GM18520 (cell line): Measurements from ENCODE around the gene SH3BGRL2.

Source experiments
- ATAC-seq: cut with Tn5 transposase; IDR thresholded peaks from one replicate; pipeline ENCODE4 v1.9.1; 2021; ENCODE audit not compliant: unreplicated experiment

SH3BGRL2 gene

GRCh38 chr6:79694623-79695343, 63.7 kb downstream of the SH3BGRL2 start:
- ATAC-seq, result no peak

GRCh38 chr6:79697430-79697829, 66.3 kb downstream of the SH3BGRL2 start:
- ATAC-seq, result no peak

GRCh38 chr6:79699606-79700005, 68.5 kb downstream of the SH3BGRL2 start:
- ATAC-seq, result no peak

- no peak for ATAC-seq
Observed at GRCh38 chr6:79702691-79703090, 71.6 kb downstream of the SH3BGRL2 start.

GRCh38 chr6:79704200-79704599, 73.1 kb downstream of the SH3BGRL2 start:
- ATAC-seq, result no peak

- ATAC-seq, result no peak
Observed at GRCh38 chr6:79705456-79705995, 74.4 kb downstream of the SH3BGRL2 start.

- ATAC-seq, result no peak
Observed at GRCh38 chr6:79706527-79706926, 75.4 kb downstream of the SH3BGRL2 start.

- no peak for ATAC-seq
Observed at GRCh38 chr6:79707621-79708020, 76.5 kb downstream of the SH3BGRL2 start.

- ATAC-seq, result no peak
Observed at GRCh38 chr6:79708095-79708791, 77.1 kb downstream of the SH3BGRL2 start.

GRCh38 chr6:79710127-79710526, 79.0 kb downstream of the SH3BGRL2 start:
- no peak for ATAC-seq

GRCh38 chr6:79711167-79711566, 80.0 kb downstream of the SH3BGRL2 start:
- no peak for ATAC-seq

- ATAC-seq, result no peak
Observed at GRCh38 chr6:79712144-79712543, 81.0 kb downstream of the SH3BGRL2 start.

- ATAC-seq, result no peak
Observed at GRCh38 chr6:79712616-79713135, 81.5 kb downstream of the SH3BGRL2 start.

- ATAC-seq, result no peak
Observed at GRCh38 chr6:79713701-79714322, 82.7 kb downstream of the SH3BGRL2 start.

GRCh38 chr6:79717989-79718388, 86.9 kb downstream of the SH3BGRL2 start:
- ATAC-seq, result no peak

- no peak for ATAC-seq
Observed at GRCh38 chr6:79718509-79719247, 87.5 kb downstream of the SH3BGRL2 start.

- ATAC-seq, result no peak
Observed at GRCh38 chr6:79719248-79719960, 88.3 kb downstream of the SH3BGRL2 start.

- ATAC-seq, result no peak
Observed at GRCh38 chr6:79724816-79725215, 93.7 kb downstream of the SH3BGRL2 start.

- ATAC-seq, result no peak
Observed at GRCh38 chr6:79731471-79731870, 100.3 kb downstream of the SH3BGRL2 start.

- ATAC-seq, result no peak
Observed at GRCh38 chr6:79733388-79733787, 102.3 kb downstream of the SH3BGRL2 start.
